HepG2 (cell line): Measurements from ENCODE around the gene BABAM1. TPM values are rescaled to one million over a fixed set of nuclear protein-coding genes. Genes with fewer than 3 reads are reported as not detected.

Source experiments
- ATAC-seq: fragments of 200-7000 bp; cut with Tn5 transposase; 3 replicates; pipeline ENCODE4 v1.9.1; 2020; ENCODE audit warnings: mild to moderate bottlenecking, moderate library complexity
- BruUV-seq: library from RNA; stranded (reverse); fragments of 400-500 nt; replicated peaks from 2 replicates; lab custom pipeline; 2021; lab: Mats Ljungman, UMichigan
- CTCF ChIA-PET: fragments of 300-600 bp; formaldehyde crosslinking; extraction: SDS; loops from one replicate; lab custom pipeline; 2021; ENCODE audit warnings: low total read pairs, inconsistent platforms, low intra/inter-chr PET ratio; lab: Yijun Ruan, JAX
- POLR2A ChIA-PET: fragments of 350-600 bp; sonication (Branson Sonifier 250); formaldehyde crosslinking; loops from one replicate; lab custom pipeline; 2020; ENCODE audit warnings: antibody characterized with exemption, inconsistent platforms; lab: Yijun Ruan, JAX
- DNase-seq: peaks from one replicate; pipeline ENCODE4 v3.0.0-alpha.2; 2015; ENCODE audit warnings: low spot score
- FAIRE-seq: peaks from 3 replicates; lab custom pipeline; 2011; peaks lifted over from hg19 to GRCh38; lab: Jason Lieb, UNC
- H2AFZ ChIP-seq: one replicate; pipeline ENCODE4 v1.6.1; 2011; ENCODE audit warnings: low read length, inconsistent platforms
- H3K27ac ChIP-seq: fragments of 300-600 bp; 3 replicates; pipeline ENCODE4 v1.8.0; 2011; ENCODE audit warnings: mixed run types, mild to moderate bottlenecking, mixed read lengths, low read length, inconsistent platforms; ENCODE audit not compliant: insufficient read depth; ENCODE audit errors: extremely low read length
- H3K27me3 ChIP-seq, 2 experiments: fragments of 200-600 bp in 1 of 2; 2 replicates in 1 of 2; 3 replicates in 1 of 2; pipeline versions ENCODE4 v1.6.0 to v1.8.0; 2011; ENCODE audit warnings: low read length in 2 of 2, mild to moderate bottlenecking in 2 of 2, moderate library complexity in 2 of 2, inconsistent platforms in 1 of 2; ENCODE audit not compliant: insufficient read depth in 2 of 2, control insufficient read depth in 1 of 2
- H3K36me3 ChIP-seq, 2 experiments: fragments of 200-600 bp in 1 of 2; replicated peaks in 1 of 2; 2 replicates in 1 of 2; 3 replicates in 1 of 2; pipeline versions ENCODE4 v1.5.1 to v1.8.0; 2011; ENCODE audit warnings: low read length in 2 of 2, inconsistent platforms in 1 of 2; ENCODE audit not compliant: insufficient read depth in 2 of 2, control insufficient read depth in 1 of 2
- H3K4me1 ChIP-seq: 2 replicates; pipeline ENCODE4 v1.5.1; 2012; ENCODE audit warnings: low read length, inconsistent platforms; ENCODE audit not compliant: insufficient read depth
- H3K4me2 ChIP-seq: 2 replicates; pipeline ENCODE4 v1.6.0; 2011; ENCODE audit warnings: low read depth, low read length, inconsistent platforms
- H3K4me3 ChIP-seq, 3 experiments: fragments of 200-600 bp in 1 of 3; sonication (generic), shearing (Covaris generic) in 1 of 3; replicated peaks in 1 of 3; 2 replicates each; pipeline ENCODE4 v1.5.1; 2011 to 2016; ENCODE audit warnings: low read length in 3 of 3, inconsistent platforms in 2 of 3, low read depth in 2 of 3, mild to moderate bottlenecking in 2 of 3, control low read depth in 1 of 3, mixed read lengths in 1 of 3; ENCODE audit not compliant: insufficient read depth in 1 of 3
- H3K79me2 ChIP-seq: one replicate; pipeline ENCODE4 v1.6.1; 2011; ENCODE audit warnings: low read length, inconsistent platforms; ENCODE audit not compliant: insufficient read depth
- H3K9ac ChIP-seq: 2 replicates; pipeline ENCODE4 v1.6.0; 2011; ENCODE audit warnings: mild to moderate bottlenecking, low read depth, low read length, inconsistent platforms; ENCODE audit not compliant: insufficient read depth
- H3K9me3 ChIP-seq: 2 replicates; pipeline ENCODE4 v1.5.1; 2012; ENCODE audit warnings: mild to moderate bottlenecking, low read length
- H4K20me1 ChIP-seq: 2 replicates; pipeline ENCODE4 v1.6.0; 2011; ENCODE audit warnings: inconsistent platforms, mild to moderate bottlenecking, low read length, moderate library complexity; ENCODE audit not compliant: insufficient read depth
- ARNT2 ChIP-seq: sonication (generic); formaldehyde crosslinking; IDR thresholded peaks from 2 replicates; pipeline ENCODE4 v1.8.0; 2022; ENCODE audit warnings: mild to moderate bottlenecking, low read depth, missing genetic modification reagents, moderate library complexity
- CHD2 ChIP-seq: IDR thresholded peaks from 2 replicates; pipeline ENCODE4 v1.6.1; 2011; ENCODE audit warnings: low read depth, low read length, improper control_type of control experiment
- CSRNP1 ChIP-seq: sonication (generic); formaldehyde crosslinking; IDR thresholded peaks from 2 replicates; pipeline ENCODE4 v1.8.1; 2023; ENCODE audit warnings: mild to moderate bottlenecking, missing genetic modification reagents
- FOXK1 ChIP-seq: sonication (generic); formaldehyde crosslinking; IDR thresholded peaks from 2 replicates; pipeline ENCODE4 v1.4.0; 2020; ENCODE audit warnings: low read depth, missing genetic modification reagents, borderline replicate concordance
- HOXA3 ChIP-seq: sonication (generic); formaldehyde crosslinking; IDR thresholded peaks from 2 replicates; pipeline ENCODE4 v1.5.0; 2020; ENCODE audit warnings: missing genetic modification reagents
- NR0B2 ChIP-seq: sonication (generic); formaldehyde crosslinking; IDR thresholded peaks from 2 replicates; pipeline ENCODE4 v1.4.0; 2020; ENCODE audit warnings: mild to moderate bottlenecking, missing genetic modification reagents
- PITX1 ChIP-seq: sonication (generic); formaldehyde crosslinking; IDR thresholded peaks from 2 replicates; pipeline ENCODE4 v1.5.1; 2020; ENCODE audit warnings: mild to moderate bottlenecking, missing genetic modification reagents
- ZNF10 ChIP-seq: sonication (generic); formaldehyde crosslinking; IDR thresholded peaks from 2 replicates; pipeline ENCODE4 v1.4.0; 2020; ENCODE audit warnings: mild to moderate bottlenecking, low read depth, missing genetic modification reagents, borderline replicate concordance
- ZNF383 ChIP-seq: sonication (generic); formaldehyde crosslinking; IDR thresholded peaks from 2 replicates; pipeline ENCODE4 v1.4.0; 2020; ENCODE audit warnings: missing genetic modification reagents, mild to moderate bottlenecking, borderline replicate concordance
- ZNF547 ChIP-seq: sonication (generic); formaldehyde crosslinking; IDR thresholded peaks from 2 replicates; pipeline ENCODE4 v1.5.1; 2020; ENCODE audit warnings: mild to moderate bottlenecking, missing genetic modification reagents
- ZNF567 ChIP-seq: sonication (generic); formaldehyde crosslinking; IDR thresholded peaks from 2 replicates; pipeline ENCODE4 v1.8.1; 2023; ENCODE audit warnings: mild to moderate bottlenecking, missing genetic modification reagents, borderline replicate concordance
- ZNF572 ChIP-seq: sonication (generic); formaldehyde crosslinking; IDR thresholded peaks from 2 replicates; pipeline ENCODE4 v1.5.1; 2020; ENCODE audit warnings: mild to moderate bottlenecking, missing genetic modification reagents
- ZNF749 ChIP-seq: sonication (generic); formaldehyde crosslinking; IDR thresholded peaks from 2 replicates; pipeline ENCODE4 v1.8.0; 2022; ENCODE audit warnings: mild to moderate bottlenecking, missing genetic modification reagents, moderate library complexity, borderline replicate concordance
- ZNF780A ChIP-seq: sonication (generic); formaldehyde crosslinking; IDR thresholded peaks from 2 replicates; pipeline ENCODE4 v1.8.0; 2022; ENCODE audit warnings: mild to moderate bottlenecking, missing genetic modification reagents, moderate library complexity
- ZNF784 ChIP-seq: sonication (generic); formaldehyde crosslinking; IDR thresholded peaks from 2 replicates; pipeline ENCODE4 v1.5.1; 2020; ENCODE audit warnings: missing genetic modification reagents, mild to moderate bottlenecking, borderline replicate concordance
- ZSCAN21 ChIP-seq: sonication (generic); formaldehyde crosslinking; IDR thresholded peaks from 2 replicates; pipeline ENCODE4 v1.8.0; 2022; ENCODE audit warnings: mild to moderate bottlenecking, missing genetic modification reagents, moderate library complexity, borderline replicate concordance
- WGBS: methylation state at CpG from one replicate; pipeline ENCODE4 v1.1.6; 2017; ENCODE audit warnings: low lambda C conversion rate; 5-methylcytosine and 5-hydroxymethylcytosine counted together
- in situ Hi-C: cut with HindIII; loops from 2 replicates; pipeline ENCODE4 v1.10.0; 2017; ENCODE audit warnings: low pct_unique_long_range_greater_than_20kb; ENCODE audit not compliant: extremely low pct_ligation_motif_present
- intact Hi-C: fragments of 100-400 bp; cut with micrococcal nuclease; formaldehyde crosslinking; loops from one replicate; pipeline ENCODE4 v1.10.0; 2022; ENCODE audit not compliant: unreplicated experiment
- polyA plus RNA-seq, 8 experiments: library from polyadenylated mRNA; depleted of rRNA in 3 of 8; stranded (reverse) in 7 of 8; unstranded in 1 of 8; fragments of >200 nt; fragmentation: Illumina TruSeq in 4 of 8; extraction: Trizol in 4 of 8; gene quantifications; 2 replicates each; pipeline versions ENCODE4 v1.2.1 to v1.2.3, GENCODE V29; 2011 to 2016; ENCODE audit warnings: low read depth in 4 of 8, missing spikeins in 1 of 8, mixed read lengths in 1 of 8; ENCODE audit not compliant: insufficient read depth in 1 of 8
- total RNA-seq, 5 experiments: library from RNA; depleted of rRNA; stranded (reverse); fragments of >200 nt; fragmentation: Illumina TruSeq; extraction: Trizol; gene quantifications; 2 replicates each; pipeline ENCODE4 v1.2.3, GENCODE V29; 2016; ENCODE audit warnings: low read depth in 1 of 5
- TF ChIP-seq, protein P1 (sequence below), 2 experiments: fragments of 450-650 bp in 1 of 2; sonication (generic) in 1 of 2; formaldehyde crosslinking; IDR thresholded peaks; 2 replicates each; pipeline versions ENCODE4 v1.5.0 to v1.8.0; 2020 to 2022; ENCODE audit warnings: mild to moderate bottlenecking in 1 of 2, missing genetic modification reagents in 1 of 2

The BABAM1 gene
- total and polyA plus RNA-seq, 2 of the 13 experiments (the other 11 are each of a cell fraction or from before 2014, with no cell fraction given), result 70.0 to 82.0 TPM

DNA sequence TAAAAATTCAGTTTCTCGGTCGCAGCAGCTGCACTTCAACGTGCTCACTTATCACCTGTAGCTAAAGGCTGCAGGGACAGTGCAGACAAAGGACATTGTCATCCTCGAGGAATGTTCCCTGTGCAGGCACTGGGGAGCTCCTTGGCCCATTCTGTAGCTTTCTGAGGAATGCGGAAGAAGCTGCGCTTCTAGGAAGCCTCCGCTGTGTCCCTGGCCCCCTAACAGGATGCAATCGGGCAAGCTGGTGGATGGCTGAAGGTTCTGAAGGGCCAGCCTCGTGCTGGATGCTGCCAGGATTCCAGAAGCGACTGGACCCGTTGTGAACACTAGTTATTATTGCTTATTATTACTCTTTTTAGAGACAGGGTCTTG, 59.3 kb downstream of the BABAM1 start (continued):
- TF ChIP-seq PITX1 (CRISPR knock-in tag) (no peak), ZNF547 (no peak)

DNA sequence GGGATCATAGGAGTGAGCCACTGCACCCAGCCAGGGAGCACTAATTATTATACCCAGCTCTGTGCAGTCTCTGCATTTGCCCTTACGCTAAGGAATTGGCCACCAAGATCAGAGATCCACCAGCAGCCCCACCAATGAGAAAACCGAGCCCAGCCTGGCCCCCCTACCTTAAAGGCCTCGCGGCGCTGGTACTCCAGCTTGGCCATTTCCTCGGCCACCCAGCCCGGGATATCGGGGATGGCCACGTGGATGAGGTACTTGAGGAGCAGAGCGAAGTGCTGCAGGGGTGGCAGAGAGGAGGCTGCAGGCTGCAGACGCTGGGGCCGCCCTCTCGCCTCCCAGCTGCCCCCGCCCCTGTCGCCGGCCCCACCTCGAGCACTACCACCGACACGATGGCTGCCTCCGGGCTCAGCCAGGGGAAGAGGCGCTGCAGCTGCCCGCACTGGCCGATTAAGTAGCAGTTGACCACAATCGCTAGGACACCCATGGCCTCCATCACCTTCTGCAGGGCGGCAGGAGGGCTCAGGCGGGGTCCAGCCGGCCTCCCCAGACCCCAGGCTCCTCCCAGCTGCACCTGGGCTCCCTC, 59.9 kb downstream of the BABAM1 start:
- intact Hi-C loops (no loop called here), in situ Hi-C loops (no loop called here)
- Histone ChIP-seq H3K27me3 (no peaks in the 10 kb centered on the region), H3K9me3 (no peaks in the 10 kb centered on the region), H3K27ac (no peak overlapping the region), H3K4me1 (peaks cover 13% of the 10 kb centered on the region), H3K9ac (no peak overlapping the region), H4K20me1 (no peaks in the 10 kb centered on the region), H3K79me2 (no peaks in the 10 kb centered on the region), H3K36me3 (peaks cover 0 to 3% of the 10 kb centered on the region in 2 experiments; a peak in 1 of 5 replicates), H2AFZ (no peak overlapping the region), H3K4me2 (no peak overlapping the region), H3K4me3 (no peak overlapping the region)
- ChIA-PET POLR2A (interaction anchor here (0.9 kb wide), 1 partner anchor 18 kb away, joined by 3 read pairs; the partner anchor contains the start of gene DDA1), CTCF (no interaction called here)
- TF ChIP-seq ZNF780A (CRISPR knock-in tag) (no peak), FOXK1 (no peak), HOXA3 (CRISPR knock-in tag) (no peak), ZNF567 (CRISPR knock-in tag) (no peak), ZNF383 (CRISPR knock-in tag) (no peak), ARNT2 (CRISPR knock-in tag) (no peak), ZNF784 (CRISPR knock-in tag) (no peak), ZNF10 (no peak), ZNF572 (CRISPR knock-in tag) (no peak), ZSCAN21 (CRISPR knock-in tag) (no peak), ZNF749 (CRISPR knock-in tag) (no peak), CHD2 (no peak), CSRNP1 (no peak), NR0B2 (no peak)
- TF ChIP-seq, protein P1, sequence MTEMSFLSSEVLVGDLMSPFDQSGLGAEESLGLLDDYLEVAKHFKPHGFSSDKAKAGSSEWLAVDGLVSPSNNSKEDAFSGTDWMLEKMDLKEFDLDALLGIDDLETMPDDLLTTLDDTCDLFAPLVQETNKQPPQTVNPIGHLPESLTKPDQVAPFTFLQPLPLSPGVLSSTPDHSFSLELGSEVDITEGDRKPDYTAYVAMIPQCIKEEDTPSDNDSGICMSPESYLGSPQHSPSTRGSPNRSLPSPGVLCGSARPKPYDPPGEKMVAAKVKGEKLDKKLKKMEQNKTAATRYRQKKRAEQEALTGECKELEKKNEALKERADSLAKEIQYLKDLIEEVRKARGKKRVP (CRISPR knock-in tag; IDR thresholded peaks at IDR 0.05), result no peak
- WGBS, result 96% methylated on average over 21 of the region's 27 CpGs
- no peak for FAIRE-seq
- ATAC-seq, result no peak
- no TSS peak for BruUV-seq
- DNase-seq, result no peak
